Endothelial cell of umbilical vein (primary cell): ENCODE data around the gene HIGD1A. TPM values are rescaled to one million over a fixed set of nuclear protein-coding genes. Genes with fewer than 3 reads are reported as not detected.

ENCODE experiments used
- BruUV-seq: library from RNA; stranded (reverse); fragments of 400-500 nt; replicated peaks from 2 replicates; lab custom pipeline; 2021; lab: Mats Ljungman, UMichigan
- CTCF ChIA-PET: fragments of 300-600, 350-600 bp; sonication (Branson Sonifier 250); formaldehyde crosslinking; loops from one replicate; lab custom pipeline; 2021; ENCODE audit warnings: antibody characterized with exemption, inconsistent platforms; lab: Charles Lee
- POLR2A ChIA-PET: fragments of 300-600, 350-600 bp; sonication (Branson Sonifier 250); formaldehyde crosslinking; loops from one replicate; lab custom pipeline; 2021; ENCODE audit warnings: antibody characterized with exemption, inconsistent platforms; lab: Charles Lee
- DNase-seq: peaks from one replicate; pipeline ENCODE4 v3.0.0-alpha.2; 2011; ENCODE audit warnings: low read depth, low spot score
- FAIRE-seq: peaks from 2 replicates; lab custom pipeline; 2011; peaks lifted over from hg19 to GRCh38; lab: Jason Lieb, UNC
- H2AFZ ChIP-seq: 2 replicates; pipeline ENCODE4 v1.6.0; 2012; ENCODE audit warnings: low read depth, low read length, control low read depth, inconsistent platforms
- H3K27ac ChIP-seq: 2 replicates; pipeline ENCODE4 v1.5.1; 2011; ENCODE audit warnings: low read depth, mild to moderate bottlenecking, control low read depth, low read length, moderate library complexity; ENCODE audit not compliant: insufficient read depth
- H3K27me3 ChIP-seq, 2 experiments: 2 replicates each; pipeline versions ENCODE4 v1.6.0 to v1.6.1; 2011; ENCODE audit warnings: low read length in 2 of 2, mixed read lengths in 1 of 2; ENCODE audit not compliant: control insufficient read depth in 2 of 2, insufficient read depth in 2 of 2
- H3K36me3 ChIP-seq, 2 experiments: 2 replicates in 1 of 2; 3 replicates in 1 of 2; pipeline ENCODE4 v1.5.1; 2011; ENCODE audit warnings: low read length in 2 of 2, mild to moderate bottlenecking in 1 of 2, moderate library complexity in 1 of 2; ENCODE audit not compliant: control insufficient read depth in 2 of 2, insufficient read depth in 2 of 2; ENCODE audit errors: extremely low read depth in 1 of 2
- H3K4me1 ChIP-seq: 3 replicates; pipeline ENCODE4 v1.5.1; 2011; ENCODE audit warnings: mild to moderate bottlenecking, low read length; ENCODE audit not compliant: control insufficient read depth, insufficient read depth; ENCODE audit errors: extremely low read depth
- H3K4me2 ChIP-seq: 2 replicates; pipeline ENCODE4 v1.6.1; 2011; ENCODE audit warnings: low read length, control low read depth, mixed read lengths; ENCODE audit not compliant: insufficient read depth
- H3K4me3 ChIP-seq, 3 experiments: fragments of 200-600 bp in 1 of 3; sonication (generic), shearing (Covaris generic) in 1 of 3; replicated peaks in 1 of 3; 2 replicates each; pipeline ENCODE4 v1.5.1; 2011 to 2016; ENCODE audit warnings: control low read depth in 3 of 3, low read length in 3 of 3, mild to moderate bottlenecking in 2 of 3, inconsistent platforms in 1 of 3, low read depth in 1 of 3, moderate library complexity in 1 of 3; ENCODE audit not compliant: insufficient read depth in 1 of 3
- H3K79me2 ChIP-seq: 2 replicates; pipeline ENCODE4 v1.6.0; 2012; ENCODE audit warnings: low read length, inconsistent platforms; ENCODE audit not compliant: control insufficient read depth, insufficient read depth
- H3K9ac ChIP-seq: replicated peaks from 2 replicates; pipeline ENCODE3; 2011; ENCODE audit warnings: low read length, control low read depth; ENCODE audit not compliant: insufficient read depth; ENCODE audit errors: extremely low read depth
- H3K9me1 ChIP-seq: replicated peaks from 3 replicates; pipeline ENCODE4 v1.6.0; 2011; ENCODE audit warnings: mild to moderate bottlenecking, low read length; ENCODE audit not compliant: control insufficient read depth, insufficient read depth; ENCODE audit errors: extremely low read depth
- H3K9me3 ChIP-seq: replicated peaks from 2 replicates; pipeline ENCODE4 v1.5.1; 2012; ENCODE audit warnings: low read length, inconsistent platforms; ENCODE audit not compliant: control insufficient read depth, insufficient read depth
- H4K20me1 ChIP-seq: replicated peaks from 2 replicates; pipeline ENCODE3; 2011; ENCODE audit warnings: mild to moderate bottlenecking, low read length; ENCODE audit not compliant: control insufficient read depth, insufficient read depth; ENCODE audit errors: extremely low read depth
- EZH2 ChIP-seq: IDR thresholded peaks from 2 replicates; pipeline ENCODE4 v1.6.1; 2012; ENCODE audit warnings: borderline replicate concordance, low read depth, mild to moderate bottlenecking, moderate library complexity, low read length, inconsistent platforms; ENCODE audit not compliant: severe bottlenecking
- FOS ChIP-seq: IDR thresholded peaks from 2 replicates; pipeline ENCODE4 v1.6.1; 2011; ENCODE audit warnings: mild to moderate bottlenecking, low read length, moderate library complexity, borderline replicate concordance; ENCODE audit not compliant: insufficient read depth
- GATA2 ChIP-seq: IDR thresholded peaks from 2 replicates; pipeline ENCODE4 v1.7.0; 2011; ENCODE audit warnings: low read depth, mild to moderate bottlenecking, moderate library complexity, mixed read lengths, low read length; ENCODE audit not compliant: insufficient read length, insufficient read depth
- JUN ChIP-seq: IDR thresholded peaks from 2 replicates; pipeline ENCODE4 v1.6.1; 2011; ENCODE audit warnings: borderline replicate concordance, low read depth; ENCODE audit not compliant: insufficient read length, insufficient read depth
- MYC ChIP-seq: IDR thresholded peaks from one replicate; pipeline ENCODE4 v1.6.1; 2011; ENCODE audit warnings: mild to moderate bottlenecking, low read depth, low read length
- POLR2A ChIP-seq: IDR thresholded peaks from 2 replicates; pipeline ENCODE4 v1.6.1; 2012; ENCODE audit warnings: low read depth, mild to moderate bottlenecking, control low read depth, low read length
- POLR2AphosphoS5 ChIP-seq: IDR thresholded peaks from 2 replicates; pipeline ENCODE4 v1.6.1; 2012; ENCODE audit warnings: low read depth, mild to moderate bottlenecking, control low read depth, low read length, moderate library complexity; ENCODE audit not compliant: insufficient read depth
- dilution Hi-C: fragments of 300-500 bp; cut with MboI; formaldehyde crosslinking; loops from one replicate; pipeline ENCODE4 v1.15.0; 2019; ENCODE audit warnings: low sequenced_read_pairs; ENCODE audit not compliant: extremely low pct_ligation_motif_present
- intact Hi-C: fragments of 100-400 bp; cut with micrococcal nuclease; formaldehyde crosslinking; loops from one replicate; pipeline ENCODE4 v1.10.0; 2022
- polyA plus RNA-seq, 4 experiments: library from polyadenylated mRNA; depleted of rRNA in 3 of 4; stranded (reverse) in 3 of 4; unstranded in 1 of 4; fragments of >200 nt; gene quantifications; 2 replicates each; pipeline versions ENCODE4 v1.2.1 to v1.2.3, GENCODE V29; 2011 to 2012; ENCODE audit warnings: missing spikeins in 1 of 4
- total RNA-seq: library from RNA; stranded (reverse); gene quantifications from 2 replicates; pipeline ENCODE4 v1.2.3, GENCODE V29; 2021
- TF ChIP-seq, protein P1 (sequence below), 2 donors: IDR thresholded peaks; 1 replicate in 1 of 2; 2 replicates in 1 of 2; pipeline ENCODE4 v1.5.1; 2011; ENCODE audit warnings: low read length in 2 of 2, mild to moderate bottlenecking in 2 of 2, moderate library complexity in 2 of 2, control low read depth in 1 of 2, inconsistent platforms in 1 of 2, low read depth in 1 of 2; ENCODE audit not compliant: insufficient read depth in 1 of 2; ENCODE audit errors: extremely low read depth in 1 of 2
- TF ChIP-seq, protein P2 (sequence below): IDR thresholded peaks from 2 replicates; pipeline ENCODE4 v1.6.1; 2011; ENCODE audit not compliant: insufficient read depth, insufficient read length

HIGD1A gene
- total and polyA plus RNA-seq, 2 donors (not counting 3 experiments of a cell fraction or from before 2014, with no cell fraction given) = 59.5 to 68.9 TPM

- no peaks in the 10 kb centered on the region for H3K27me3 ChIP-seq
- FAIRE-seq (no peak), DNase-seq (no peak)
- no peaks in the 10 kb centered on the region for H3K4me1 ChIP-seq
- no peak overlapping the region for H3K4me2 ChIP-seq
- ChIA-PET CTCF (interaction anchor here (1.1 to 6.9 kb wide), 14 partner anchors 10 to 516 kb away, joined by 3 to 61 read pairs (median 4); no protein-coding TSS in a partner anchor), POLR2A (no interaction called here)
- H3K79me2 ChIP-seq = no peaks in the 10 kb centered on the region
- H3K36me3 ChIP-seq = no peaks in the 10 kb centered on the region
- TF ChIP-seq FOS (no peak), MYC (no peak), JUN (no peak), GATA2 (no peak), EZH2 (no peak), POLR2A (no peak), POLR2AphosphoS5 (no peak)
- TF ChIP-seq, protein P1, sequence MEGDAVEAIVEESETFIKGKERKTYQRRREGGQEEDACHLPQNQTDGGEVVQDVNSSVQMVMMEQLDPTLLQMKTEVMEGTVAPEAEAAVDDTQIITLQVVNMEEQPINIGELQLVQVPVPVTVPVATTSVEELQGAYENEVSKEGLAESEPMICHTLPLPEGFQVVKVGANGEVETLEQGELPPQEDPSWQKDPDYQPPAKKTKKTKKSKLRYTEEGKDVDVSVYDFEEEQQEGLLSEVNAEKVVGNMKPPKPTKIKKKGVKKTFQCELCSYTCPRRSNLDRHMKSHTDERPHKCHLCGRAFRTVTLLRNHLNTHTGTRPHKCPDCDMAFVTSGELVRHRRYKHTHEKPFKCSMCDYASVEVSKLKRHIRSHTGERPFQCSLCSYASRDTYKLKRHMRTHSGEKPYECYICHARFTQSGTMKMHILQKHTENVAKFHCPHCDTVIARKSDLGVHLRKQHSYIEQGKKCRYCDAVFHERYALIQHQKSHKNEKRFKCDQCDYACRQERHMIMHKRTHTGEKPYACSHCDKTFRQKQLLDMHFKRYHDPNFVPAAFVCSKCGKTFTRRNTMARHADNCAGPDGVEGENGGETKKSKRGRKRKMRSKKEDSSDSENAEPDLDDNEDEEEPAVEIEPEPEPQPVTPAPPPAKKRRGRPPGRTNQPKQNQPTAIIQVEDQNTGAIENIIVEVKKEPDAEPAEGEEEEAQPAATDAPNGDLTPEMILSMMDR (IDR thresholded peaks at IDR 0.05; ENCODE audit: extremely low read depth in 1 of 2, insufficient read depth in 1 of 2, low read depth in 1 of 2, low read length in 2 of 2) = no peak
- TF ChIP-seq, protein P2, sequence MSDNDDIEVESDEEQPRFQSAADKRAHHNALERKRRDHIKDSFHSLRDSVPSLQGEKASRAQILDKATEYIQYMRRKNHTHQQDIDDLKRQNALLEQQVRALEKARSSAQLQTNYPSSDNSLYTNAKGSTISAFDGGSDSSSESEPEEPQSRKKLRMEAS = no peak
- no peaks in the 10 kb centered on the region for H3K9me3 ChIP-seq
- H3K9ac ChIP-seq = no peak overlapping the region
- H4K20me1 ChIP-seq = no peaks in the 10 kb centered on the region
- no TSS peak for BruUV-seq
- no peak overlapping the region for H2AFZ ChIP-seq
- no peak overlapping the region for H3K4me3 ChIP-seq
- intact Hi-C loops = no loop called here
- H3K27ac ChIP-seq = no peak overlapping the region
- H3K9me1 ChIP-seq = no peaks in the 10 kb centered on the region
- dilution Hi-C loops = no loop called here
Measured at GRCh38 chr3:42745291-42745745, 59.0 kb downstream of the HIGD1A start.
